GM23338 (cell line): ENCODE measurements around the gene LRP1B.

Experiments used
- CREB1 ChIP-seq: fragments of 250-450 bp; sonication (Bioruptor Pico); IDR thresholded peaks from 2 replicates; pipeline ENCODE4 v1.5.0; 2020; ENCODE audit warnings: low read depth, mild to moderate bottlenecking, moderate library complexity
- CTCF ChIP-seq, 2 experiments: fragments of 200-600 bp in 1 of 2; sonication (generic) in 1 of 2; conservative IDR thresholded peaks; 2 replicates each; pipeline versions ENCODE4 v1.5.1 to v1.6.1; 2016 to 2017; ENCODE audit warnings: antibody characterized with exemption in 2 of 2, low read depth in 2 of 2, mild to moderate bottlenecking in 2 of 2, moderate library complexity in 1 of 2
- POLR2AphosphoS5 ChIP-seq: IDR thresholded peaks from 2 replicates; pipeline ENCODE4 v1.6.1; 2016; ENCODE audit warnings: antibody characterized with exemption, low read depth
- REST ChIP-seq: IDR thresholded peaks from one replicate; pipeline ENCODE4 v1.6.1; 2018; ENCODE audit warnings: antibody characterized with exemption; ENCODE audit not compliant: unreplicated experiment

GRCh38 chr2:140744379-140744778 is 1386.4 kb downstream of the LRP1B start:
- no peak for TF ChIP-seq POLR2AphosphoS5
- TF ChIP-seq CTCF (conservative IDR thresholded peaks at IDR 0.05; ENCODE audit: low read depth in 2 of 2) = no peak
- no peak for TF ChIP-seq CREB1 (CRISPR knock-in tag)
- no peak for TF ChIP-seq REST
